HepG2 (cell line): ENCODE data around the gene SGMS1.

Experiments
- GABPA ChIP-seq, 2 experiments: IDR thresholded peaks; 2 replicates each; pipeline ENCODE4 v1.6.1; 2011 to 2016; ENCODE audit warnings: low read depth in 2 of 2, low read length in 1 of 2, missing biosample characterization in 1 of 2, missing genetic modification characterization in 1 of 2
- KDM5B ChIP-seq: sonication (generic); formaldehyde crosslinking; IDR thresholded peaks from 2 replicates; pipeline ENCODE4 v1.4.0; 2020; ENCODE audit warnings: missing genetic modification reagents, mild to moderate bottlenecking, borderline replicate concordance
- PHF8 ChIP-seq: sonication (generic); formaldehyde crosslinking; IDR thresholded peaks from 2 replicates; pipeline ENCODE4 v1.5.0; 2020; ENCODE audit warnings: missing genetic modification reagents
- ZNF777 ChIP-seq: sonication (generic); formaldehyde crosslinking; IDR thresholded peaks from 2 replicates; pipeline ENCODE4 v1.4.0; 2020; ENCODE audit warnings: missing genetic modification reagents
- TF ChIP-seq, protein P1 (sequence below): sonication (generic); formaldehyde crosslinking; IDR thresholded peaks from 2 replicates; pipeline ENCODE4 v1.4.0; 2020; ENCODE audit warnings: missing genetic modification reagents

DNA sequence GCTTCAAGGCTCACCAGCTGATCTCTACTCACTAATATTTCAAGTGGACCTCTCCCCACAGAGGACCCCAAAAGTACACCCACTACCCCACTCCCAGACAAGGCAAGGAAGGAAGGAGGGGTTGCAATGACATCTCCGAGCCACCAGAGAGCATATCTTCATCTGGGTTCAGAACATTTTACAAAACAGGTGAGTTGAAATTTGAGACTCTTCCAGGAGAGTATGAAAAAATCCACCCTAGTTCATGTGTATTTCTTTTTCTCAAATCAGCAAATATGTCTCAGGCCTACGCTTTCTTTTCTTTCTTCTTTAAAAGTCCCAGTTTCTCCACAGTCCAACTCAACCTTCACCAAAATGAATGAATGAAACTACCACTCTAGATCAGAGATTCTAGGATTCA lies 61.9 kb downstream of the SGMS1 start:
- TF ChIP-seq GABPA (IDR thresholded peaks at IDR 0.05; ENCODE audit: low read depth, low read length) (no peak), GABPA (CRISPR knock-in tag; IDR thresholded peaks at IDR 0.05; ENCODE audit: low read depth) (no peak), KDM5B (CRISPR knock-in tag) (no peak), ZNF777 (no peak), PHF8 (no peak)
- TF ChIP-seq, protein P1, sequence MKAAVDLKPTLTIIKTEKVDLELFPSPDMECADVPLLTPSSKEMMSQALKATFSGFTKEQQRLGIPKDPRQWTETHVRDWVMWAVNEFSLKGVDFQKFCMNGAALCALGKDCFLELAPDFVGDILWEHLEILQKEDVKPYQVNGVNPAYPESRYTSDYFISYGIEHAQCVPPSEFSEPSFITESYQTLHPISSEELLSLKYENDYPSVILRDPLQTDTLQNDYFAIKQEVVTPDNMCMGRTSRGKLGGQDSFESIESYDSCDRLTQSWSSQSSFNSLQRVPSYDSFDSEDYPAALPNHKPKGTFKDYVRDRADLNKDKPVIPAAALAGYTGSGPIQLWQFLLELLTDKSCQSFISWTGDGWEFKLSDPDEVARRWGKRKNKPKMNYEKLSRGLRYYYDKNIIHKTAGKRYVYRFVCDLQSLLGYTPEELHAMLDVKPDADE (CRISPR knock-in tag) = no peak
